Measurements from ENCODE around the gene IDH3G.

IDH3G gene

GRCh38 chrX:153802513-153803045 lies 8.4 kb upstream of the IDH3G start:
- no peak overlapping the region for H3K27ac ChIP-seq (ENCODE audit: extremely low read depth, low read depth, low read length)
- TF ChIP-seq ZFHX2 (tag by site-specific recombination; conservative IDR thresholded peaks at IDR 0.05) (peak; percentile 72), ZNF138 (tag by site-specific recombination; IDR thresholded peaks at IDR 0.05; ENCODE audit: borderline replicate concordance) (no peak), GLI4 (tag by site-specific recombination; IDR thresholded peaks at IDR 0.05) (no peak), ZNF398 (tag by site-specific recombination; IDR thresholded peaks at IDR 0.05) (peak; percentile 81), WT1 (tag by site-specific recombination; IDR thresholded peaks at IDR 0.05) (peak; percentile 84), ZFP37 (tag by site-specific recombination; IDR thresholded peaks at IDR 0.05) (no peak), ZIC2 (tag by site-specific recombination; IDR thresholded peaks at IDR 0.05) (no peak)
- H3K36me3 ChIP-seq (ENCODE audit: control insufficient read depth in 2 of 2, insufficient read depth in 1 of 2, low read length in 2 of 2): peaks cover 0 to 19% of the 10 kb centered on the region in 2 experiments; a peak in 2 of 3 replicates
- ChIA-PET CTCF (interaction anchor here (0.7 kb wide), 1 partner anchor 38 kb away, joined by 5 read pairs; the partner anchor contains the start of gene PLXNB3), POLR2A (interaction anchor here (0.6 kb wide), 2 partner anchors 8 to 124 kb away, joined by 3 to 5 read pairs; partner anchors contain the start of gene SSR4)
- no peak overlapping the region for H3K4me3 ChIP-seq (ENCODE audit: low read depth, low read length)
- H3K9me3 ChIP-seq (ENCODE audit: control insufficient read depth, insufficient read depth, low read depth, low read length): no peaks in the 10 kb centered on the region
- no peaks in the 10 kb centered on the region for H3K4me1 ChIP-seq (ENCODE audit: control insufficient read depth, insufficient read depth, low read length)

- H3K9me3 ChIP-seq (ENCODE audit: control insufficient read depth, insufficient read depth, low read depth, low read length): no peaks in the 10 kb centered on the region
- H3K27ac ChIP-seq (ENCODE audit: extremely low read depth, low read depth, low read length): no peak overlapping the region
- POLR2A ChIA-PET: no interaction called here
- no peak overlapping the region for H3K4me3 ChIP-seq (ENCODE audit: low read depth, low read length)
- TF ChIP-seq ZNF335 (tag by site-specific recombination; conservative IDR thresholded peaks at IDR 0.05) (no peak), ZNF692 (tag by site-specific recombination; IDR thresholded peaks at IDR 0.05) (peak; percentile 60), ZFP69B (tag by site-specific recombination; IDR thresholded peaks at IDR 0.05) (peak; percentile 63; the same call in 1 of the 2 replicates), GLIS1 (tag by site-specific recombination; IDR thresholded peaks at IDR 0.05) (peak; percentile 57)
- H3K36me3 ChIP-seq (ENCODE audit: control insufficient read depth in 2 of 2, insufficient read depth in 1 of 2, low read length in 2 of 2): peaks cover 3 to 28% of the 10 kb centered on the region in 2 experiments; a peak in 2 of 3 replicates
- no peaks in the 10 kb centered on the region for H3K4me1 ChIP-seq (ENCODE audit: control insufficient read depth, insufficient read depth, low read length)
- CTCF ChIA-PET: interaction anchor here (0.7 kb wide), 1 partner anchor 449 kb away, joined by 3 read pairs; no protein-coding TSS in a partner anchor
Measured at GRCh38 chrX:153801669-153802068, 7.5 kb upstream of the IDH3G start.

GRCh38 chrX:153800746-153801145 lies 6.6 kb upstream of the IDH3G start:
- ChIA-PET POLR2A (no interaction called here), CTCF (interaction anchor here (0.6 to 0.7 kb wide), 2 partner anchors 145 to 448 kb away, joined by 3 to 6 read pairs; no protein-coding TSS in a partner anchor)
- H3K27ac ChIP-seq (ENCODE audit: extremely low read depth, low read depth, low read length): no peak overlapping the region
- H3K9me3 ChIP-seq (ENCODE audit: control insufficient read depth, insufficient read depth, low read depth, low read length): no peaks in the 10 kb centered on the region
- no peak overlapping the region for H3K4me3 ChIP-seq (ENCODE audit: low read depth, low read length)
- TF ChIP-seq ZBTB48 (tag by site-specific recombination; IDR thresholded peaks at IDR 0.05) (peak; percentile 52; the same call in 1 of the 2 replicates), YY2 (tag by site-specific recombination; IDR thresholded peaks at IDR 0.05) (no peak)
- no peaks in the 10 kb centered on the region for H3K4me1 ChIP-seq (ENCODE audit: control insufficient read depth, insufficient read depth, low read length)
- peaks cover 5 to 37% of the 10 kb centered on the region in 2 experiments; a peak in 2 of 3 replicates for H3K36me3 ChIP-seq (ENCODE audit: control insufficient read depth in 2 of 2, insufficient read depth in 1 of 2, low read length in 2 of 2)

- no peaks in the 10 kb centered on the region for H3K4me1 ChIP-seq (ENCODE audit: control insufficient read depth, insufficient read depth, low read length)
- H3K36me3 ChIP-seq (ENCODE audit: control insufficient read depth in 2 of 2, insufficient read depth in 1 of 2, low read length in 2 of 2): peaks cover 5 to 40% of the 10 kb centered on the region in 2 experiments; a peak in 2 of 3 replicates
- H3K4me3 ChIP-seq (ENCODE audit: low read depth, low read length): no peak overlapping the region
- H3K9me3 ChIP-seq (ENCODE audit: control insufficient read depth, insufficient read depth, low read depth, low read length): no peaks in the 10 kb centered on the region
- CTCF ChIA-PET: interaction anchor here (0.6 kb wide), 1 partner anchor 146 kb away, joined by 6 read pairs; no protein-coding TSS in a partner anchor
- no peak overlapping the region for H3K27ac ChIP-seq (ENCODE audit: extremely low read depth, low read depth, low read length)
- POLR2A ChIA-PET: no interaction called here
- TF ChIP-seq ZNF510 (tag by site-specific recombination; IDR thresholded peaks at IDR 0.05; ENCODE audit: insufficient replicate concordance) (no peak), ZFP37 (tag by site-specific recombination; IDR thresholded peaks at IDR 0.05) (no peak), PRDM4 (tag by site-specific recombination; IDR thresholded peaks at IDR 0.05) (no peak), ZSCAN5A (tag by site-specific recombination; IDR thresholded peaks at IDR 0.05) (no peak), ZNF660 (tag by site-specific recombination; IDR thresholded peaks at IDR 0.05) (no peak), GLI2 (tag by site-specific recombination; IDR thresholded peaks at IDR 0.05; ENCODE audit: borderline replicate concordance, low read depth) (no peak), ZNF169 (tag by site-specific recombination; IDR thresholded peaks at IDR 0.05) (no peak), ZNF544 (tag by site-specific recombination; IDR thresholded peaks at IDR 0.05) (no peak)
Measured at GRCh38 chrX:153800177-153800722, 6.1 kb upstream of the IDH3G start.

Data from HEK293 (cell line).